GM18520 (cell line): ENCODE results near the gene NT5C3B.
"Not testable (repeated sequence)": the region's sequence is repeated elsewhere in the genome, so short reads cannot be mapped to it uniquely, and the experiment has no call there.

ENCODE experiments used
- ATAC-seq: cut with Tn5 transposase; IDR thresholded peaks from one replicate; pipeline ENCODE4 v1.9.1; 2021; ENCODE audit not compliant: unreplicated experiment

NT5C3B gene

GRCh38 chr17:41785091-41785858 is 50.8 kb downstream of the NT5C3B start:
- ATAC-seq, result no peak

GRCh38 chr17:41784207-41784744 is 51.8 kb downstream of the NT5C3B start:
- ATAC-seq, result no peak

GRCh38 chr17:41782142-41782541 is 53.9 kb downstream of the NT5C3B start:
- no peak for ATAC-seq

GRCh38 chr17:41781404-41782110 is 54.5 kb downstream of the NT5C3B start:
- ATAC-seq, result no peak

GRCh38 chr17:41779954-41780353 is 56.1 kb downstream of the NT5C3B start:
- ATAC-seq, result no peak

GRCh38 chr17:41777574-41778188 is 58.4 kb downstream of the NT5C3B start:
- no peak for ATAC-seq

- ATAC-seq, result no peak
Observed at GRCh38 chr17:41777157-41777573, 58.9 kb downstream of the NT5C3B start.

- not testable (repeated sequence) for ATAC-seq
Observed at GRCh38 chr17:41776262-41776900, 59.7 kb downstream of the NT5C3B start.

- ATAC-seq, result no peak
Observed at GRCh38 chr17:41775394-41776226, 60.4 kb downstream of the NT5C3B start.
